Activated naive CD4-positive, alpha-beta T cell treated with anti-CD3 and anti-CD28 coated beads, Interleukin-2, amount 10 ng/mL, durations not matched to agents 7 days and 5 days (primary cell): Measurements from ENCODE around the gene COMMD4.

Source experiments
- CTCF ChIA-PET: fragments of 350-600 bp; sonication (Branson Sonifier 250); formaldehyde crosslinking; loops from one replicate; lab custom pipeline; 2021; ENCODE audit warnings: antibody characterized with exemption; lab: Charles Lee
- DNase-seq: peaks from one replicate; pipeline ENCODE4 v3.0.0-alpha.2; 2020
- H3K27ac Mint-ChIP-seq: one replicate; pipeline ENCODE4 v1.8.0; 2021; ENCODE audit warnings: mild to moderate bottlenecking, moderate library complexity, mixed read lengths
- H3K27me3 Mint-ChIP-seq: one replicate; pipeline ENCODE4 v1.8.0; 2021; ENCODE audit warnings: mild to moderate bottlenecking, mixed read lengths
- H3K36me3 Mint-ChIP-seq: one replicate; pipeline ENCODE4 v1.8.0; 2021; ENCODE audit warnings: mixed read lengths
- H3K4me1 Mint-ChIP-seq: one replicate; pipeline ENCODE4 v1.8.0; 2021; ENCODE audit warnings: mixed read lengths
- H3K4me3 Mint-ChIP-seq: one replicate; pipeline ENCODE4 v1.8.0; 2021; ENCODE audit warnings: mild to moderate bottlenecking, moderate library complexity, mixed read lengths
- H3K9me3 Mint-ChIP-seq: one replicate; pipeline ENCODE4 v1.8.0; 2021; ENCODE audit warnings: mixed read lengths

COMMD4 gene

DNA sequence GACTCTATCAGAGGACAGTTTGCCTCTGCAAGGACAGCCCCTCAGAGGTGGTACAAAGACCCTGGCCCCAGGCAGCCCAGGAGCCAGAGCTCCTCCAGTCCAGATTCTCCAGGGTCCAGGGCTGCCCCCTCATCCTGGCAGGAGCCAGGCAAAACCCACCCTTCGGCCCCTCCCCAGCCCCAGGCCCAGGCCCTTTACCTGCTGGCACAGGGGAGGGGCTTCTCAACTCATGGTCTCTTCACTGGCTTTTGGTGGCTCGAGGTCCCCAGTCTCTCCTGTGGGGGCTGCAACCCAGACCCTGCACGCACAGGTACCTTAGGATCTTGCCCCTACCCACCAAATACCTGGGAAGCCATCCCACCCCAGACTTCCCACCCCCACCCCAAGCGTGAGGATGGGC lies 19.5 kb downstream of the COMMD4 start:
- Mint-ChIP-seq H3K4me1 (peaks cover 10% of the 10 kb centered on the region), H3K27ac (no peak overlapping the region), H3K27me3 (no peaks in the 10 kb centered on the region), H3K9me3 (peaks cover 10% of the 10 kb centered on the region), H3K4me3 (no peak overlapping the region), H3K36me3 (peaks cover 31% of the 10 kb centered on the region)
- CTCF ChIA-PET: interaction anchor here (3.1 kb wide), 1 partner anchor 13 kb away, joined by 13 read pairs; the partner anchor contains the start of gene MAN2C1
- DNase-seq: no peak

DNA sequence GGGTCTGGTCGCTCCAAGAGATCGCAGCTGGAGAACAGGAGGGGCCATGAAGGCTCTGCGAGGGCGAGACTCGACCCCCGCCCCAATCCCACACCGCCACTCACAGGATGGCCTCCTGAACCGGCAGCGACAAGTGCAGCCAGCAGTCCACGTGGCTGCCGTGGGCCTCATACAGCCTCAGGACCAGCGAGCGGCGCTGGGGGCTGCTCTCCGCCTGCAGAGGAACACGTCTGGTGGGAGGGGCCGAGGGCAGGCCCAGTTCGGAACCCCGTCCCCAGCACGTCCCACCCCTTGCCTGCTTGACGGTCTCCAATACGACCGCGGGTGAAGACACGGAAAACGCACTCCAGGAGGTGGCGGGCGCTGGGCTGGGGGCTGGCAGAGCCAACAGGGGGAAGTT lies 20.1 kb downstream of the COMMD4 start:
- Mint-ChIP-seq H3K4me3 (no peak overlapping the region), H3K36me3 (peaks cover 27% of the 10 kb centered on the region), H3K4me1 (peaks cover 6% of the 10 kb centered on the region), H3K27me3 (no peaks in the 10 kb centered on the region), H3K9me3 (peaks cover 3% of the 10 kb centered on the region), H3K27ac (no peak overlapping the region)
- no peak for DNase-seq
- CTCF ChIA-PET: interaction anchor here (3.1 kb wide), 1 partner anchor 12 kb away, joined by 13 read pairs; the partner anchor contains the start of gene MAN2C1

DNA sequence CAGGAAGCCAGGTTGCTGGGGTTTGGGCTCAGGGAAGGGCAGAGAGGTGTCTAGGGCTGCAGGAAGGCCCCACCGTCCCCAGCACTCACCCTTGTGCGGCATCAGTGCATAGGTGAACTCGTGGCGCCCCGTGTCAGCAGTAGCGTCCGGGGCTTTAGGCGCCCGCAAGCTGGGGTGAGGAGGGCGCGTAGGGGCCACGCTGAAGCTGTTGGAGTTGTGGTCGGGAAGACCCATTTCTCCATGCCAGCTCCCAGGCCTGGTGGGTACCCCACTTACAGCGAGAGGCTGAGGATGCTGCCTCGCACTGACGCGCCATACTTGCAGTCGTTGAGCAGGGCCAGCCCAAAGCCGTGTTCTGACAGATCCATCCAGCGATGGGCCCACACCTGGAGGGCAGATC lies 20.7 kb downstream of the COMMD4 start:
- H3K27ac Mint-ChIP-seq: no peak overlapping the region
- CTCF ChIA-PET: interaction anchor here (3.1 kb wide), 1 partner anchor 11 kb away, joined by 13 read pairs; the partner anchor contains the start of gene MAN2C1
- peaks cover 23% of the 10 kb centered on the region for H3K36me3 Mint-ChIP-seq
- H3K4me3 Mint-ChIP-seq: no peak overlapping the region
- H3K4me1 Mint-ChIP-seq: peaks cover 3% of the 10 kb centered on the region
- no peaks in the 10 kb centered on the region for H3K27me3 Mint-ChIP-seq
- DNase-seq: no peak
- H3K9me3 Mint-ChIP-seq: no peaks in the 10 kb centered on the region

DNA sequence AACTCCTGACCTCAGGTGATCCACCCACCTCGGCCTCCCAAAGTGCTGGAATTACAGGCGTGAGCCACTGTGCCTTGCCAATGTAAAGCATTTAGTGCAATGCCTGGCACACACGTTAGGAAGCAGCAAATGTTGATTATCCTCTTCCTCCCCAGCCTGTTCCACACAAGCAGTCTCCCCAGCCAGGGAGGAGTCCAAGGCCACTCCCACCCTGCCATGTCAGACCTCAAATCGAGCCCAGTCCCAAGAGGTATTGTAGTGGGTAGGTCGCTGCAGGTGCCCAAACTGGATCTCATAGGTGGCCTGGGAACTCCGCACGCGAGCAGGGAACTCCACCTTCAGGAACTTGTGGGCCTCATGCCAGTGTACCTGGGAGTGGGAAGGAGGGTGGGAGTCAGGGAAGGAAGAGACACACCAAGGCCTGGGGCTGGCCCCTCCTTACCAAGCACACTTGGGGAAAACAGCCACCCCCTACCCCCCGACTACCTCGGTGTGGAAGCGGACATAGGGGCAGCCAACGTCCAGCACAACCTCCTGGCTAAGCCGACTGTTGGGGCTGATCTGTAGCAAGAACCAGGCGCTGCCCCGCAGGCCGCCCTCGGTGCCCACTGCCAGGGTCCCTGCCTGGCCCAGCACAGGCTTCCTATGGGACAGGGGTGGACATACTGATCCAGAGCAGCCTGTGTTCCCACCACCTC lies 22.3 kb downstream of the COMMD4 start:
- Mint-ChIP-seq H3K9me3 (no peaks in the 10 kb centered on the region), H3K27me3 (no peaks in the 10 kb centered on the region), H3K4me1 (peaks cover 3% of the 10 kb centered on the region), H3K27ac (no peak overlapping the region), H3K36me3 (peaks cover 18% of the 10 kb centered on the region), H3K4me3 (no peak overlapping the region)
- DNase-seq: no peak
- CTCF ChIA-PET: no interaction called here

DNA sequence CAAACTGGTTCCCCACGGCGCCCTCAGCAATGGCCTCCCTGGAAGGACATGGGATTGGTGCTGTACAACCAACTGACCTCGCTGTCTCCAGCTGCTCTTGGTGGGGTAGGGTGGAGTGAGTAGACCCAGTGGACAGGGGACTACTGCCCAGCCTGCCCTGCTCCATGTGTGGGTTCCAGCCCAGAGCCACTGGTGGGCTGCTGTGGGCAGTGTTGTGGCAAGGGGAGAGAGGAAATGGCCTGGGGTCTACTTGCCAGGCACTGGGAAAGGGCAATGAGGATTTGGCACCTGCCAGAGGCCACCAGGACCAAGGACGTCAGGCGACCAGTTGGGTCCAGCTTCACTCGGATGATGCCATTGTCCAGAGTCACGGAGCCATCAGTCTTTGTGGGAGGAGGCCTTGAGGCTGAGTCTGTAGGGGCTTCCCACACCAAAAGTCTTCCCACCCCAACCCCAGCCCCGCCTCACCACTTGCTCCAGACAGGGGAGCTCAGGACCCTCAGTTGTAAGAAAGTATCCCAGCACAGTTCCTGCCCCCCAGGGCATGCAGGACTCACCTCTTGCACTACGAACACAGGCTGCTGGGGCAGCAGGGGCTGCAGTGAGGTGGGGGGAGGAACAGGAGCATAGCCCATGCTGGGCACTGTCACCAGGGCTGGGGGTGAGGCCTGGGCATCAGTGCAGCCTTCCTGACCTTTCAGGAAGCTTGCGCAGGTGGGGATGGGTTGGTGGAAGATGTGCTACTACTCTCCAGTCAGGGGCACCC lies 23.1 kb downstream of the COMMD4 start:
- Mint-ChIP-seq H3K36me3 (peaks cover 17% of the 10 kb centered on the region), H3K4me1 (peaks cover 3% of the 10 kb centered on the region), H3K4me3 (no peak overlapping the region), H3K27me3 (no peaks in the 10 kb centered on the region), H3K27ac (peak overlapping the region; percentile 55), H3K9me3 (no peaks in the 10 kb centered on the region)
- CTCF ChIA-PET: interaction anchor here (1.4 kb wide), 1 partner anchor 9 kb away, joined by 8 read pairs; no protein-coding TSS in a partner anchor
- DNase-seq: no peak

DNA sequence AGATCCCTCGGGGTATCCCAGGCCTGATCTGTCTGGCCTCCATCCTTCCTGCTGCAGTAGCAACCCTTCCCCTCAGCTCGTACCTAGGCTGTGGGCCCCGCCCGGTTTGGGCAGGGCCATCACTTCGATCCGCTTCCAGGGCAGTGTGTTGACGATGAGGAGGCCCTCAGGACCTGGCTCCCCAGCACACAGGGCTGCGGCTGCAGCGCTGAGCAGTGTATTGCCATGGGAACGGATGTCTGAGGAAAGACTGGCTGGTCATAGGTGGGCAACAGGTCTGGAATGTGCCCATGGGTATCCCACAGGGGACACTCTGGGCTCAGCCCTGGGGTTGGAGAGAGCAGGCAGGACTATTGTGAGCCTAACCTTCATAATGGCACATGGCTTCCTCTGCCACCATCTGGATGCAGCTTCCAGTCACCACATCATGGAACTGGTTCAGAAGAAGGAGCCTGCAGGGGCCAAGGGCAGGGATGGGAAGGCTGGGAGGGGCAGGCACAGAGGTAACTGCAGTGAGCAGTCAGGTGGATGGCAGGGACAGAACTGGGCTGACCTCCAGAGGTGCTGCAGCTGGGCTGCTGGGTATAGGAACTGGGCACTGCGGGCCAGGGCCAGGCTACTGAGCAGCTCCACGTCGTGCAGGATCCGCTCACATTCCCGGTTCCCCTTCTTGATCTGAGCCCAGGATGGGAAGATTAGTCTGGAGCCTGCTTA lies 23.8 kb downstream of the COMMD4 start:
- H3K4me1 Mint-ChIP-seq: peaks cover 3% of the 10 kb centered on the region
- H3K4me3 Mint-ChIP-seq: no peak overlapping the region
- DNase-seq: no peak
- peaks cover 23% of the 10 kb centered on the region for H3K36me3 Mint-ChIP-seq
- H3K27ac Mint-ChIP-seq: no peak overlapping the region
- CTCF ChIA-PET: interaction anchor here (1.4 kb wide), 1 partner anchor 8 kb away, joined by 8 read pairs; no protein-coding TSS in a partner anchor
- no peaks in the 10 kb centered on the region for H3K27me3 Mint-ChIP-seq
- no peaks in the 10 kb centered on the region for H3K9me3 Mint-ChIP-seq

DNA sequence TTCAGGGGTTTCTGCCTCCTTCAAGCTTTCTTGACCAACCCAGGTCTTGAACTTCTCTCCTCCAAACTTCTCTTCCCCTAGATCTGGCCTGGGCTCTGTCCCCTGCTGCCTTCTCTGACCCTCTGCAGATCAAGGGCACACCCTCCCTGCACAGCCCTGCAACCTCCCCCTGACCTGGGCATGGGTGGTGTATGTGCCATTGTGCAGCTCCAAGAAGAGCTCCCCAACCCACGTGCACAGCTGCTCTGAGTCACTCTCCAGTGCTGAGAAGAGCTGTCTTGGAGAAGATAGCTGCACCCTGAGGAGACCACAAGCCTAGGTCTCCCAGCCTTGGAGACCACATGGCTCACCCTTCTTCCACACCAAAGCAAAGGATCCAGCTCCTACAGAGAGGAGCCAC lies 24.5 kb downstream of the COMMD4 start:
- DNase-seq: no peak
- Mint-ChIP-seq H3K4me1 (peaks cover 3% of the 10 kb centered on the region), H3K27me3 (no peaks in the 10 kb centered on the region), H3K4me3 (no peak overlapping the region), H3K9me3 (no peaks in the 10 kb centered on the region), H3K27ac (no peak overlapping the region), H3K36me3 (peaks cover 25% of the 10 kb centered on the region)
- CTCF ChIA-PET: no interaction called here

DNA sequence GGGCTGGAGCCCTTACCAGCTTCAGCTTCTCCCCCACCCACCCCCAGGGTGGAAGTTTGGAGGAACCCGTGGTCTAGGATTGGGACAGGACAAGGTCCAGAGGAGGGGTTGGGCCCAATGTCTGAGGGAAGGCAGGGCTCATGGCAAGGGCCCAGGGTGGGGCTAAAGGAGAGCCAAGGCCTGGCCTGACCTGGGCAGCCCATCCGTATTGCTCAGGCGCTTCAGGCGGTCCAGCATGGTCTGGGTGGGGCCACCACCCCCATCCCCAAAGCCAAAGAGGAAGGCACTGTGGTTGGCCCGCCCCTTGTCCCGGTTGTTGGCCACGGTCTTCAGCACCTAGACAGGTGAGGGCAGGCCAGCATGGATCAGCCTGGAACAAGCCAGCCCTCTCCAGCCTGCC lies 25.0 kb downstream of the COMMD4 start:
- Mint-ChIP-seq H3K27me3 (no peaks in the 10 kb centered on the region), H3K4me1 (peaks cover 3% of the 10 kb centered on the region), H3K4me3 (no peak overlapping the region), H3K36me3 (peaks cover 23% of the 10 kb centered on the region), H3K9me3 (no peaks in the 10 kb centered on the region), H3K27ac (no peak overlapping the region)
- CTCF ChIA-PET: no interaction called here
- no peak for DNase-seq

DNA sequence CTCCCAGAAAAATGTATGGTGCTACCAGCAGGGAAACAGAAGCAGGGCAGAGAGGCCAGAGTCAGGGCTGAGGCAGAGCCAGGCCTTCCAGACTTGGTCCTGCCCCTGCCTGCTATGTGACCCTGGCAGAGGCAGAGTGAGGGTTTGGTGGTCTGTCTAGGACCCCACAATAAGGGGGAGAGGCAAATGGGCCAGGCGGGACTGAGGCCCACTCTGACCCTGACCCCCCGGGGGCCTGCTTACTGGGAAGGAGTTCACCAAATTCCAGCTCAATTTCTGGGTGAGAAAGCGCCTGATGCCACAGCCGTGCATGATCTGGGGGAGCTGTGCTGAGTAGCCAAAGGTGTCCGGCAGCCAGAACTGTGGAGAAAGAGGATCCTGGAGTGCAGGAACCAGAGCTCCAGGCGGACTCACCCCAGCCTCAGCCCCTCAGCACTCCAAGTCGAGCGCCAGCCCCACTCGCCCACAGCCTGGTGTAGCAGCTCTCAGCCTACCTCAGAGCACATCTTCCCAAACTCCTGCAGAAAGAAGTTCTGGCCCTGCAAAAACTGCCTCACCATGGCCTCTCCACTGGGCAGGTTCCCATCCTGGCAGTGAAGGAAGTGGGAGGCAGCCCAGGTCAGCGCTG lies 25.6 kb downstream of the COMMD4 start:
- CTCF ChIA-PET: no interaction called here
- Mint-ChIP-seq H3K9me3 (no peaks in the 10 kb centered on the region), H3K36me3 (peaks cover 19% of the 10 kb centered on the region), H3K27me3 (no peaks in the 10 kb centered on the region), H3K4me1 (peaks cover 3% of the 10 kb centered on the region), H3K27ac (peak overlapping the region; percentile 5), H3K4me3 (no peak overlapping the region)
- DNase-seq: no peak

DNA sequence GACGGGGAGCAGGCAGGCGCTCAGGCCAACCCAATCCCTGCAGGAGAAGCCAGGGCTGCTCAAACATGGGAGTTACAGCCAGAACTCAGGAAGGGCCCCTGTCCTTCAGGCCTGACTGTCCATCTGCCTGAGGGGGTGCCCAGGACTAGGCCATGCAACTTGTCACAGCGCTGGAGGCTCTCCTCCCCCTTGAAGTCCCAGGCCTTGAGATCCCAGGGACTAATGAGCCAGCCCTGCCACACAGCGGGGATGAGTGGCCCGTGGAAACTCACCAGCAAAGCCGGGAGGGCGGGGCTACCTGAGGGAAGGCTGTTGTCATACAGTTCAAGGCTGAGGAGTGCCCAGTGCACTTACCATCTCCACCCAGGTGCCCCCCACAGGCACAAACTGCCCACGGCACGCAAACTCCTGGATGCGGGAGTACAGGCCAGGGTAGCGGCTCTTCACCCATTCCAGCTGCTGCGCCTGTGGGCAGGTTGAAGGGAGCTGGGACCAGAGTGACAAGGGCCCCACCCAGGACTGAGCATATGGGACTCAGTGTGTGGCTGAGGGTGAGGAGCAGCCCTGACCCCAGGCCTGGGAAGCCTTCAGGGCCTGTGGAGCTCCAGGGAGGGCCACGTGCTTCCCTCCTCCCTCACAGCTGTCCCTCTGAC lies 26.3 kb downstream of the COMMD4 start:
- Mint-ChIP-seq H3K4me3 (no peak overlapping the region), H3K36me3 (peaks cover 21% of the 10 kb centered on the region), H3K9me3 (no peaks in the 10 kb centered on the region), H3K4me1 (peaks cover 8% of the 10 kb centered on the region), H3K27ac (no peak overlapping the region), H3K27me3 (no peaks in the 10 kb centered on the region)
- CTCF ChIA-PET: no interaction called here
- no peak for DNase-seq

DNA sequence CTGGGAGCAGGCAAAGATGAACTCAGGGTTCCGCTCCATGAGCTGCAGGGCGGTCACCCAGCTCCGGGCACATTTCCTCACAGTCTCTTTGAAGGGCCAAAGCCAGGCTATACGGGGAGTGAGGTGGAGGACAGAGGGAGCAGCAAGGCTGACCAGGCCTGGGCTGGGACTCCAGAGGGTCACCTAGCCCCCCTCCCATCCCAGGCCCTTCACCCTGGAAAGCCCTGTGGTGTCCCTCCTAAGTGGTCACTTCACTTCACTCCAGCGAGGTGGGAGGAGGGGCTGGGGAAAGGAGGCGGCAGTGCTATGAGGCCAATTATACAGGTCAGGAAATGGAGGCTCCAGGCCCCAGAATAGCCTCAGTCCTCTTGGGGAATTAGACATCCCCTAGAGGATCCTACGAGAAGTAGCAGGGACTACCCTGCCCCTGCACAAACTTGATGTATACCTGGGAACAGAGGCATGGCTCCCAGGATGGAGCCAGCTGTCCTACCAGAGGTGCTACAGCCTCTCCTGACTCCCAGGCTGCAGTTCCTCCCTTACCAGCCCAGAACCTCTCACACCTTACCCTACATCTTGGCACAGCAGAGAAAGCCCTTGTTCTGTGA lies 26.9 kb downstream of the COMMD4 start:
- Mint-ChIP-seq H3K27ac (no peak overlapping the region), H3K9me3 (no peaks in the 10 kb centered on the region), H3K4me3 (no peak overlapping the region)

DNA sequence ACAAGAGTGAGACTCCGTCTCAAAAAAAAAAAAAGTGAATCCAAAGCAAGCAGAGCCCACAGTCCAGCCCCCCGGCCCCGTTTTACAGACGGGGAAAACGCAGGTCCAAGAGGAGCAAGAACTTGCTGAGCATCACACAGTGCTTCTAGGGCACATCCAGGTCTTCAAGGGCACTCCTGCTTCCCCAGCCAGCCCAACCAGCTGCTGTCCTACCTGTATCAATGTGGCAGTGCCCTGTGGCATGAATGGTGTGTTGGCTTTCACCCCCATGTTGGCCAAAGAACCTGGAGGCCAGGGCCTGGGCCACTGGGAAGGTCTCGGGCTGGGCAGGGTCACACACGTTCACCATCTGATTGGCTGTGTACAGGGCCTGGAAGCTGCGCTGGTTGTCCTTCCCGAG lies 27.9 kb downstream of the COMMD4 start:
- no peak overlapping the region for H3K4me3 Mint-ChIP-seq
- CTCF ChIA-PET: no interaction called here
- peaks cover 19% of the 10 kb centered on the region for H3K4me1 Mint-ChIP-seq
- H3K27me3 Mint-ChIP-seq: peaks cover 3% of the 10 kb centered on the region
- no peak for DNase-seq
- H3K9me3 Mint-ChIP-seq: no peaks in the 10 kb centered on the region
- peaks cover 25% of the 10 kb centered on the region for H3K36me3 Mint-ChIP-seq
- no peak overlapping the region for H3K27ac Mint-ChIP-seq

More for the DNA sequence above, 26.9 kb downstream of the COMMD4 start:
- peaks cover 14% of the 10 kb centered on the region for H3K4me1 Mint-ChIP-seq
- no peak for DNase-seq
- H3K36me3 Mint-ChIP-seq: peaks cover 21% of the 10 kb centered on the region
- H3K27me3 Mint-ChIP-seq: no peaks in the 10 kb centered on the region
- CTCF ChIA-PET: no interaction called here

DNA sequence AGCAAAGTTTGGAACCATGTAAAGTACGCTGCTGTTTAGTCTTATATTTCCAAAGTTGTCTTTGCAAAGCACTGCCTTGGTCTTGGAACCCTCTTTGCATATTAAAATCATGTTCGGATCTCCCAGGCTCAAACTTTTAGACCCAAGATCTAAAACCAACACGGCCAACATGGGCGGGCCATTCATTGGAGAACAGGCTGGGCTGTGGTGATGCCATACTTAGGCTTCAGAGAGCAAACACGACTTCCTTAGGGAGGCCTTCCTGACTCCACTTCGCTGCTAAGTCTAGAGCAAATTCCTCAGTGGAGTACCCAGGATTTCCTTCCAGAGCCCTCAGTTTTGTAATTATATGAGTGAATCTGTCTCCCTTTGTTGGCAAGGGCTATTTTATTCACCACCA lies 29.0 kb downstream of the COMMD4 start:
- Mint-ChIP-seq H3K4me3 (no peak overlapping the region), H3K4me1 (peaks cover 30% of the 10 kb centered on the region), H3K27ac (no peak overlapping the region), H3K9me3 (no peaks in the 10 kb centered on the region), H3K36me3 (peaks cover 35% of the 10 kb centered on the region), H3K27me3 (peaks cover 3% of the 10 kb centered on the region)
- CTCF ChIA-PET: interaction anchor here (1.4 kb wide), 1 partner anchor 276 kb away, joined by 3 read pairs; no protein-coding TSS in a partner anchor
- no peak for DNase-seq
